Measurements from ENCODE around the gene ZNF836.
A peak's percentile ranks its signal among the peaks of the same experiment; 100 is the strongest.
"Not testable (repeated sequence)": the region's sequence is repeated elsewhere in the genome, so short reads cannot be mapped to it uniquely, and the experiment has no call there.

The ZNF836 gene

DNA sequence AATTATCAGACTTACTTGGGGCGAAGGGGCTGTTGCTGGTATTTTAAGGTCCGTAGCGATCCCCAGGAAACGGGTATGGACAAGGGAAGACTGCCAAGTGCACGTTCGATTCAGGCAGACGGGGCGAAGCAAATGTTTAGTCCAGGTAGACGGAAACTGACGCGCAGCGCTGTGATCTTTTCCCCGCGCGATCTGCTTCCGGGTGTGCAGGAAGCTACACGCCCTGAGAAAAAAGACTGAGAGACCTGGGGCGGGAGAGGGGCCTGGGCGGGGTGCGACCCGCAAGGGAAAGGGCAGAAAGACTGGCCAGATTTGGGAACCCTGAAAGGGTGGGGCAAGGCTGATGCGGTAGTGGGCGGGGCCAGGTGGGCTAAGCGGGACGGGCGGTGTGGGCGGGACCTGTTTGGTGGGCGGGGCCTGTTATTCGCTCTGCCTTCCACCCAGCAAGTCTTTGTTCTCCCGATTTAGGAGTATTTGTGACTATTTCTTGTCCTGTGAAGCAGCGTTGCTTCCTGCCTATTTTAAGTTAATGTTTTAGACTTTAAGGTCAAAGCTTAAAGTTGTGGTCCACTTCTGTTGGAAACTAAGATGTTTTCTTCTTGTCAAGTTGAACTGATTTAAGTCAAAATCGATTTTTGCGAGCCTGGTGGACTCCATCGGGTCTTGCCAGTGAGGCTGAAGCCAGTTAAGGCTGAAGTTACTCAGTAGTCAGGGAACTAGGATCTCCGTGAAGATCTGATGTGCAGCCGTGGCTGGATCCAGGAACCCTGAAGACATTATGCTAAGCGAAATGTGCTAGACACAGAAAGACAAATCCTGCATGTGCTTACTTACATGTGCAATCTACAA is at the start of gene ZNF836:
Gene ZNF836 (minus strand): TSS at position 301 of the 849 bp plus-strand sequence. CDS start 3,549 bp downstream, outside the sequence.
- DNase-seq (ENCODE audit: low read depth), result peak; percentile 84

DNA sequence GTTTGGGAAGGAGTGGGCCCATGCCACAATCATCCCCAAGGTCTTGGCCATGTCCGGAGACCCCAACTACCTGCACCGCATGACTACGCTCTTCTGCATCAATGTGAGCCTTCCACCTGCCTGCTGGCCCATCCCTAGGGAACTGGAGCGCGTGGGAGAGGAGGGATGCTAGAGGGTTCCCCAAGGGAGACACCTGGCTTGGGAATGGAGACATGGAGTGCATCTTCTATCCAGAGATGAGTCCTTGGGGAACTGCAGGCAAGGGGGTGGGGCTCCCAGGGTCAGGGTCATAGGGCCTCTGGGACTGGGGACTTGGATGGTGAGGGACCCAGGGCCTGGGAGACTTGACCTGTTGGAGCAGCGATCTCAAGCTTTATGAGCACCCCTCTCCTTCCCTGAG is 49.6 kb upstream of the ZNF836 start:
- DNase-seq (ENCODE audit: low read depth), result no peak

DNA sequence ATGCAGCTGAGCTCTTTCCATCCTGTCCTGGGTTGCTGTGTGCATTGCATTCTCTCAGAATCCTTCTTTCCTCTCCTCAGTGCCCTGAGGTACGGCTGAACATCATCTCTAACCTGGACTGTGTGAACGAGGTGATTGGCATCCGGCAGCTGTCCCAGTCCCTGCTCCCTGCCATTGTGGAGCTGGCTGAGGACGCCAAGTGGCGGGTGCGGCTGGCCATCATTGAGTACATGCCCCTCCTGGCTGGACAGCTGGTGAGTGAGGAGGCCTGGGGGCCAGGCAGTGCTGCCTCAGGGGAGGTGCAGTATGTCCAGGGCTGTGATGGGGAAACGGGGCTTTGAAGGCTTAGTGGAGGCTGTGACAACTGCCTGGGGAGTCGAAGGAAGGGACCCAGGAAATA is 48.2 kb upstream of the ZNF836 start:
- no peak for DNase-seq (ENCODE audit: low read depth)

DNA sequence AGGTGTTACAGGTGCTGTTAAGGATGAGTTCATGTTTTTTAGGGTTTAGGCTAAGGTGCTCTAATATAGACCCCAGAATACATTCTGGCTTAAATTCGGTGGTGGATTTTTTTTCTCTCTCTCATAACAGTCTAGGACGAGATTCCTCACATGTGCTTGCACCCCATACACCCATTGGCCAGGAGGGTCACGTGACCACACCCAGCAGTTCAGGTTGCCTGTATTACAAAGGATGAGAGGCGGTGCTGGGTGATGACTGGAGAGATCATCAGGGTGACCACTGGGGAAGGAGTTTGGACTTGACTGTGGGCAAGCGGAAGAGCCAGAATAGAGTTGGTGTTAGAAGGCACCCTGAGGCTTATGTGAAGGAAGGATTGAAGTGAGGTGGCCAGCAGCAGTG is 46.2 kb upstream of the ZNF836 start:
- DNase-seq (ENCODE audit: low read depth), result no peak

DNA sequence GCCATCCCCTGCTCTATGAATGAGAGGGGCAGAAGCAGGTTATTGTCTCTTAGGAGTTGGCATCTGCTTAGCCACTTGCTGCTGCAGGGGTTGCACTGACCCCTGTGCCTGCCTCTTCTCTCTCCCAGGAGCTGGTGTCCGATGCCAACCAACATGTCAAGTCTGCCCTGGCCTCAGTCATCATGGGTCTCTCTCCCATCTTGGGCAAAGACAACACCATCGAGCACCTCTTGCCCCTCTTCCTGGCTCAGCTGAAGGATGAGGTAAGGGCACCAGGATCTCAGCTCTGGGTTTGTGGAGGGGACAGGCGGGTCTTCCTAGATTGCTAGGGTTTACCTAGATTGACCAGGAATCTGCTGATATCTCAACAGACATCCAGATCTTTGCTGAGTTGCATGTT is 45.0 kb upstream of the ZNF836 start:
- no peak for DNase-seq (ENCODE audit: low read depth)

DNA sequence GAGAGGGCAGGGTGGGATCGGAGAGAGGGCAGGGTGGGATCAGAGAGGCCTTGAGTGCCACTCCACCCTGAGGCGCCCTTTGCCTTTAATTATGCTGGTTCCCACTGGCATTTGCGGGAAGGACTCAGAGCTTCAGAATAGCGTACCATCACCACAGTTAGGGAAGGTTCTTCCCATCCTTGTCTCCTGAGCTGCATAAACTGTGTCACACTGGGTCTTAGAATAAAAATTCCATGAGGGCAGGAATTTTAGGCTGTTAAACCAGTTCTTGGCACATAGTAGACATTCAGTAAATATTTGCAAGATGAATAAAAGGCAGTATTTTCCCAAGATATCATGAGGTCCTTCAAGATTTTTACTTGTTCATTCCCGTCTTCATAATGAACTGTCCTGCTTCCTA is 42.8 kb upstream of the ZNF836 start:
- DNase-seq (ENCODE audit: low read depth), result no peak

DNA sequence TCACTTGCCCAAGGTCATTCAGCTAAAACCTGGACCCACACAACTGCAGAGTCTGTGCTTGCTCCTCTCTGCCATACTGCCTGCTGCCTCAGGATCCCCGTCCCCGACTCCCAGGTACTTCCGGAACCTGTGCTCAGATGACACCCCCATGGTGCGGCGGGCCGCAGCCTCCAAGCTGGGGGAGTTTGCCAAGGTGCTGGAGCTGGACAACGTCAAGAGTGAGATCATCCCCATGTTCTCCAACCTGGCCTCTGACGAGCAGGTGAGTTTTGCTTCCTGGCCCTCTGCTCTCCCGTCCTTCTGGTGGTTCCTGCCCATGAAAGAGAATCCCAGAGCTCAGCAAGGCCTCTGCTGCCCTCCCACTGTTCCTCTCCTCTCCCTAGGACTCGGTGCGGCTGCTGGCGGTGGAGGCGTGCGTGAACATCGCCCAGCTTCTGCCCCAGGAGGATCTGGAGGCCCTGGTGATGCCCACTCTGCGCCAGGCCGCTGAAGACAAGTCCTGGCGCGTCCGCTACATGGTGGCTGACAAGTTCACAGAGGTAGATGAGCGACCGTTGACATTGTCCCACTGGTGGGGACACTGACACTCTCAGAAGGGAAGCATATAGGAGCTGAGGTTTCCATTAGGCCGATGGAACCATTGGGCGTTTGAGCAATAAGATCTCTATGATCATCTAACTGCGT is 41.3 kb upstream of the ZNF836 start:
- no peak for DNase-seq (ENCODE audit: low read depth)

DNA sequence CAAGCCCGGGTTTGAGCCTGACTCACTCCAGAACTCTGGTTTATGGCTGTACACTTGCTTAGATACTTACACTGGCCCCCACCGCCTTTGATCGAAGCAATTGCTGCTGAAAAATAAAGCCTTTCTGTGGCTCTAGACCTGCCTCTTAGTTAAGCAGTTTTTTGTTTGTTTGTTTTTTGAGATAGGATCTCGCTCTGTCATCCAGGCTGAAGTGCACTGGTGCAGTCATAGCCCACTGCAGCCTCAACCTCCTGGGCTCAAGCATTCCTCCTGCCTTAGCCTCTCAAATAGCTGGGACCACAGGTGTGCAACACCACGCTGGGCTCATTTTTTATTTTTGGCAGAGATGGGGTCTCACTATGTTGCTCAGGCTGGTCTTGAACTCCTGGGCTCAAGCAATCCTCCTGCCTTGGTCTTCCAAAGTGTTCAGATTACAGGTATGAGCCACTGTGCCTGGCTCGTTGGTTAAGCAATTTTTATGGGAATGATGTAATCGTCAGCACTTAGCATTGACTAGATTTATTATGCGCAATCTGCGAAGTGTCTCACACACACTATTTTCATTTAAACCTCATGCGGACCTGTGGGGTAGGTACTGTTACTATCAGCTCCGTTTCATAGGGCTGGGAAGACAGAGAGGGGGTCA is 40.6 kb upstream of the ZNF836 start:
- no peak for DNase-seq (ENCODE audit: low read depth)

DNA sequence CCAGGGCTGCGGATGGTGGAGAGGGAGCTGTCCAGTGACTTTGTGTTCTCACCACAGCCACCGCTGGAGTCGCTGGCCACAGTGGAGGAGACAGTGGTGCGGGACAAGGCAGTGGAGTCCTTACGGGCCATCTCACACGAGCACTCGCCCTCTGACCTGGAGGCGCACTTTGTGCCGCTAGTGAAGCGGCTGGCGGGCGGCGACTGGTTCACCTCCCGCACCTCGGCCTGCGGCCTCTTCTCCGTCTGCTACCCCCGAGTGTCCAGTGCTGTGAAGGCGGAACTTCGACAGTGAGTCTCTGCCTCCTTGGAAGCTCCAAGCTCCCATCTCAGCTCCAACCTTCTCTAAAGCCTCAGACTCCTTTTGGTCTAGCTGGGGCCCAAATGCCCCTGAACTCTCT is 39.8 kb upstream of the ZNF836 start:
- no peak for DNase-seq (ENCODE audit: low read depth)

DNA sequence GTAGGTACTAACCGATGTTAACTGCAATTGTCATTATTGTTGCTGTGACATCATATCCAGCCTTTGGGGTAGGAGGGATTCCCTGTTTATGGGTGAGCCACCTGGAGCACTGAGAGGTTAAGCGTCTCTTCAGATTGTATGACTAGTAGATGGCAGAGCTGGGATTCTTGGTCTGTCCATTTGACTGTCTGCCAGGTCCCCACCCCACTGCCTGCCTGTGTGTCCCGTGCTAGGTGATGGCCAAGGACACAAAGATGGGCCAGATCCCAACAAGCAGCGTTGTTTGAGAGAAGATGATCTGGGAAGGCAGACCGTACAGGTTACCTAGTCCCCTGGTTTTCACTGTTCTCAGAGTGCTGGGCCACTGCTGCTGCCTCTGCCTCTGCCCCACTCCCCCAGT is 35.1 kb upstream of the ZNF836 start:
- no peak for DNase-seq (ENCODE audit: low read depth)

DNA sequence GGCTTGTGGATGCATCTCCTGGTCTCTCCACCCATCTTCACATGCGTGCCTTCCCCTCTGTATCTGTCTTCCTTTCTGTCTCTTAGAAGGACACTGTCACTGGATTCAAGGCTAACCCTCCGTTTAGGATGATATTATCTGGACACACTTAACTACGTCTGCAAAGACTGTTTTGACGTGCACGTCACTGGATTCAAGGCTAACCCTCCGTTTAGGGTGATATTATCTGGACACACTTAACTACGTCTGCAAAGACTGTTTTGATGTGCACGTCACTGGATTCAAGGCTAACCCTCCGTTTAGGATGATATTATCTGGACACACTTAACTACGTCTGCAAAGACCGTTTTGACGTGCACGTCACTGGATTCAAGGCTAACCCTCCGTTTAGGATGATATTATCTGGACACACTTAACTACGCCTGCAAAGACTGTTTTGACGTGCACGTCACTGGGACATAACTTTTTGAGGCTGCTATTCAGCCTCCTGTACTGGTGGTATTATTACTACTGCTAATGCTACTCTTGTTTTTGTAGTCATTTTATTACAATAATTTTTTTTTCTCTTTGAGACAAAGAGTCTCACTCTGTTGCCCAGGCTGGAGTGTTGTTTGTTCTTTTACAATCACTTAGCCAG is 29.5 kb upstream of the ZNF836 start:
- not testable (repeated sequence) for DNase-seq (ENCODE audit: low read depth)

DNA sequence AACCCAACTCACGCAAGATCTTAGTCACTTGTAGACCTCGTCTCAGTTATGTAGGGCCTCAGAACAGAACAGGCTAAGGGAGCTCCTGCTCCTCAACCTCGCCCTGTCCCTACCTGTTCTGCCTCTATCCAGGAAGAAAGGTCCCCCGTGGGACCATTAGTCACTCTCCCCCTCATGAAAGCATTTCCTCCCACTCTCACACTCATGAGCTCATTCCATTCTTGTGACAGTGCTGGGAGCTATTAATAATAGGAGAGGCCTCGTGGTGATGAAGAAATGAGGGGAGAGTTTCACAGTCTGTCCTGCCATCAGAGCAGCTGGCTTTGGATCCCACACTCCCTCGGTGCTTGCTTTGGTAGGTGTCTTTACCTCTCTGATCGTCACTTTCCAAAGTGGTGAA is 28.6 kb upstream of the ZNF836 start:
- no peak for DNase-seq (ENCODE audit: low read depth)

DNA sequence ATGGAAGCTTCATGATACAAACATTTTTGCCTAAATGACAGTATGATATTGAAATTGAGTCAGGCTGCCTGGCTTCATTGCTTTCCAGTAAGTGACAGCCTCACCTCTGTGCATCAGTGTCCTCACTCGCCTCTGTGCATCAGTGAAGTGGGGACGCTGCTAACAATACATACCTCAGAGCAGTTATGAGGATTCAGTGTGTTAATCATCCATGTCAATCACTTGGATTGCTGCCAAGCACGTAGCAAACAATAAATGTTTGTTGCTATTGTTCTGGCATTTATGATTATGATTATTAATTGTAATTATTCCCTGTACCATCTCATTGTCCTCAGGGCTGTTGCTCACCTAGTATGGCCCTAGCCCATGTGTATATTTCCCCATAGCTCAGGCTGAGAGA is 27.3 kb upstream of the ZNF836 start:
- DNase-seq (ENCODE audit: low read depth), result no peak

DNA sequence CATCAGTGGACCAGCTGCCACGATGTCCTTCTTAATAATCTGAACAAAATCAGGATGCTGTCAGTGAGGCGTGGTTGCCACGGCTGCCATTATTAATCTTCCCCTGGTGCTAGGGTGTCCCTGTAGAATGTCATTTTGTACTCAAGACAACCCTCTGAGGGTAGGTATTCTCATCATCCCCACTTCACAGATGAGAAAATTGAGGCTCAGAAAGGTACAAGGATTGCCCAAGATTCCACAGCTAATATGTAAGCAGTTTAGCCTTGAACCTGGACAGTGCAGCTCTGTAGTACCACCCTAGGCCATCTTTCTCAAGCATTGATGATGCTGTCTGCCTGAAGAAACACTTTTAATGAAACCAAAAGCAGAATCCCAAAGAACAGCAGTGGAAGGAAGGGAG is 26.5 kb upstream of the ZNF836 start:
- no peak for DNase-seq (ENCODE audit: low read depth)

DNA sequence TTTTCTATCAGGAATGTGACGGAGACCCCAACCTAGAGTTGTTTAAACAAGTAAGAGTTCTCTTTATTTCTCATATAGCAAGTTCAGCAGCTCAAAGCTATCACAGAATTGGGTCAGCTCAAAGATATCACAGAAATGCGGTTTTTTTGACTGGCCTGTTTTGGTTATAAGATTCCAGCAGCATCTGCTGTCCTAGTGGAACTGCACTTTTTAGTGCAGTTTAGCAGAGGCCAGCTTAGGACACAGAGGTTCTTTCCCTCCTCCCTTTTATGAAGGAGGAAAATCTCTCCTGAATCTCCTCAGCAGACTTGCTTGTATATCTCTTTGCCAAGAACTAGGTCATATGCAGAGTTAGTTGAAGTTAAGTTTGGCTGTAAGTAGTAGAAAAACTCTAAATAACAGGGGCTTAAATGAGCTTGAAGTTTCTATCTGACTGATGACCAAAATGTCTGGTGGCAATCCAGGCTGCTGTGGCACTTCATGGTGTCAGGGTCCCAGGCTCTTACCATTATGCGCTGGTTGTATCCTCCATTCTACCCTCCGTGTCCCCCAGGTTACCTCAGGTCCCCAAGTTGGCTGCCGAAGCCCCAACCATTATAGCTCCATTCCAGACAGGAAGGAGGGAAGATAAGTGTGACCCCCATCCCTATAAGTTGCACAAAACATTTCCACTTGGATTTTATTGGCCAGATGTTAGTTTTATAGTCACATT is 25.0 kb upstream of the ZNF836 start:
- DNase-seq (ENCODE audit: low read depth), result no peak

DNA sequence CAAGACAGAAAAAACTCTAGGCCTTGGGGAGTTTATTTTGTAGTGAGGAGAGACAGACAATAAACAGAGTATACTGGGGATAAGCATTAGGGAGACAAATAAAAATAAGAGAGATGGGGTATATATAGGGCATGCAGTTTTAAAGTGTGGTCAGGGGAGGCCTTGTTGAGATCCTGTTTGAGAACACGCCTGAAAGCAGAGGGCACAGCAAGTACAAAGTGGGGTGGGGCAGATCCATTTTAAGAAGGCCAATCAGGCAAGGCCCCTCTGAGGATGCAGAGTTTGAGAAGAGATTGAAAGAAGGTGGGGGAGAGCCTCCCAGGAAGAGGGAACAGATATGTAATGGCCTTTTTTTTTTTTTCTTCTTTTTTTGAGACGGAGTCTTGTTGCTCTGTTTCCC is 20.5 kb upstream of the ZNF836 start:
- no peak for DNase-seq (ENCODE audit: low read depth)

DNA sequence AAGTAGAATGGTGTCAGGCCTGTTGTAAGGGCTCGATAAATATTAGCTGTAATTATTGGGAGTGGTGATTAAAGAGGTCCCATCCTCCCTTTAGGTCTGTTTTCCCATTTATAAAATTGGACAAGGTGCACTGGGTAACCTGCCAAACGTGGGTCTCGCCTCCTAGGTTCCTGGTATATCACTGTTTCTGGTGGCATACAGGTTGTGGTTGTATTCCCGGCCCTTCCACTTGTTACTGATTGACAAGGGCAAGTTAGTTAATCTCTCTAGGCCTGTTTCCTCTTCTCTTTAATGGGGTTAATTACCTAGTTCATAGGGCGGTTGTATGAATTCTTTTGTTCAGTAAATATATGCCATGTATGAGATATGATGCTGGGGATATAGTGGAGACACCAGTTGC is 20.0 kb upstream of the ZNF836 start:
- DNase-seq (ENCODE audit: low read depth), result no peak

DNA sequence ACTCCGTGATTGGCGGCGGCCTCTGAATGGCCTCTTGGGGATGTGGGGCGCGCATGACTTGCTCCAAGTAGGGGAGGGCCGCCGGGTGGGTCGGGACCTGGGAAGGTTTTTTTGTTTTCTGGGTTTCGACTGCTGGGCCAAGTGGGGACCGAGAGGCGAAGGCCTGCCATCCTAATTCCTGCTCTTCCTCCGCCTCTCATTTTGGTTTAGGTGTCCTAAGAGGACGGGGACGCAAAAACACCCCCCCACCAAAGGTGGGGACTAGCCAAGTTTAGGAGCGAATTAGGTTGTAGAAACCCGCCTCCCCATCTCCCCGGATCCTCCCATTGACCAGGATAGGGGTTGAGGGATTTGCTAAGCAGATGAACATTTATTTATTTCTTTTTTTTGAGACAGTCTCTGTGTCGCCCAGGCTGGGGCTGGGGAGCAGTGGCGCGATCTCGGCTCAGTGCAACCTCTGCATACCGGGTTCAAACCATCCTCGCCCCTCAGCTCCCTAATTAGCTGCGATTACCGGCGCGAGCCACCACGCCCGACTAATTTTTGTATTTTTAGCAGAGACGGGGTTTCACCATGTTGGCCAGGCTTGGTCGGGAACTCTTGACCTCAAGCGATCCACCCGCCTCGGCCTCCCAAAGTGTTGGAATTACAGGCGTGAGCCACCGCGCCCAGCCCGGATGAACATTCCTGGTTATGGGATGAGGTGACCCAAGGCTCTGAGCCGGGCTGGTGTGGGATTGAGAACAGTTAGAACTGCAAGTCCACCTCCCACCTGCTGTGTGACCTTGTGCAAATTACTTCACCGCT is 19.3 kb upstream of the ZNF836 start:
- peak; percentile 6 for DNase-seq (ENCODE audit: low read depth)

DNA sequence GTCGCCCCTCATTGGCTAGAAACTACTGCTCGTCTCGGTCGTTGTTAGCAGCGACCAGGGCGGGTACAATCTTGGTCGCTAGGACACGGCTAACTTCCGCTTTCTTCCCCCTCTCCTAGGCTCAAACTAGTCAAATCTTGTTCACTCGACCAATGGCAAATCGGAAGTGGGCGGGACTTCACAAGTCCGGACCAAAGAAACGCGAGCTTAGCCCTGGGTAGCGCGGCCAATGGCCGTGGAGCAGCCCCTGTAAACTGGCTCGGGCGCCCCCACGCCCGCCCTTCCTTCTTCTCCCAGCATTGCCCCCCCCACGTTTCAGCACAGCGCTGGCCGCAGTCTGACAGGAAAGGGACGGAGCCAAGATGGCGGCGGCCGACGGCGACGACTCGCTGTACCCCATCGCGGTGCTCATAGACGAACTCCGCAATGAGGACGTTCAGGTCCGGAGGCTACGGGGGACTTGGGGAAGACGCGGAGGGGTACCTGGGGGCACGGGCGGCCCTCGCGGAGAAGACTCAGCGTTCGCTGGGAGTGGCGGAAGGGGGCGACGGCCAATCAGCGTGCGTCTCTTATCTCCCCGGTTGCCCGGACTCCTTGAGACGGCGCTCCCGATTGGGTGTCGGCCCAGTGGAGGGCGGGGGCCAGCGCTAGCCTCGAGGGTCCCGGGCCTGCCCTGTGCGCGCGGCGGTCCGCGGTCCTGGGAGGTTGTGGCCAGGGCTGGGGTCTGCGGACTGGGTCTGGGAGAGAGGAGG is 18.5 kb upstream of the ZNF836 start, which contains the start of gene PPP2R1A:
Gene PPP2R1A (plus strand): TSS at position 318 of the 752 bp plus-strand sequence. CDS start 45 bp downstream, at position 363.
- peak; percentile 94 for DNase-seq (ENCODE audit: low read depth)
